Smooth muscle cell (in vitro differentiated cells): ENCODE measurements around the gene PLK3. TPM values are rescaled to one million over a fixed set of nuclear protein-coding genes. Genes with fewer than 3 reads are reported as not detected.

Experiments used
- DNase-seq: peaks from one replicate; lab custom pipeline; 2025; ENCODE audit not compliant: unreplicated experiment; lab: John Stamatoyannopoulos, UW
- H2AFZ ChIP-seq: fragments of 200-600 bp; sonication (generic); 2 replicates; pipeline ENCODE4 v1.6.0; 2016; ENCODE audit warnings: antibody characterized with exemption, low read depth, mild to moderate bottlenecking
- H3F3A ChIP-seq: fragments of 200-600 bp; sonication (generic); 2 replicates; pipeline ENCODE4 v1.6.0; 2017; ENCODE audit warnings: antibody characterized with exemption, low read depth
- H3K27ac ChIP-seq: fragments of 200-600 bp; sonication (generic); 2 replicates; pipeline ENCODE4 v1.5.1; 2016; ENCODE audit warnings: low read depth, mild to moderate bottlenecking
- H3K27me3 ChIP-seq: fragments of 200-600 bp; sonication (generic); 2 replicates; pipeline ENCODE4 v1.6.1; 2016; ENCODE audit warnings: low read depth, mild to moderate bottlenecking
- H3K36me3 ChIP-seq: fragments of 200-600 bp; sonication (generic); 2 replicates; pipeline ENCODE4 v1.5.1; 2016; ENCODE audit warnings: low read depth
- H3K4me1 ChIP-seq: fragments of 200-600 bp; sonication (generic); 2 replicates; pipeline ENCODE4 v1.5.1; 2016; ENCODE audit warnings: low read depth
- H3K4me2 ChIP-seq: fragments of 200-600 bp; sonication (generic); 2 replicates; pipeline ENCODE4 v1.6.0; 2016; ENCODE audit warnings: mild to moderate bottlenecking
- H3K4me3 ChIP-seq: fragments of 200-600 bp; sonication (generic); 2 replicates; pipeline ENCODE4 v1.5.1; 2016; ENCODE audit warnings: mild to moderate bottlenecking
- H3K79me2 ChIP-seq: fragments of 200-600 bp; sonication (generic); 2 replicates; pipeline ENCODE4 v1.6.0; 2016; ENCODE audit warnings: low read depth, mild to moderate bottlenecking
- H3K9ac ChIP-seq: fragments of 200-600 bp; sonication (generic); 2 replicates; pipeline ENCODE4 v1.6.0; 2016; ENCODE audit warnings: low read depth
- H3K9me3 ChIP-seq: fragments of 200-600 bp; sonication (generic); replicated peaks from 2 replicates; pipeline ENCODE4 v1.5.1; 2016; ENCODE audit warnings: low read depth
- H4K20me1 ChIP-seq: fragments of 200-600 bp; sonication (generic); 2 replicates; pipeline ENCODE4 v1.6.0; 2016; ENCODE audit warnings: low read depth
- WGBS: methylation state at CpG from one replicate; pipeline ENCODE4 v1.1.7; 2016; ENCODE audit warnings: low lambda C conversion rate; 5-methylcytosine and 5-hydroxymethylcytosine counted together
- polyA plus RNA-seq: library from polyadenylated mRNA; unstranded; fragments of >200 nt; fragmentation: Nextera tagmentation; extraction: Ambion mirVana; gene quantifications from 2 replicates; pipeline ENCODE4 v1.2.1, GENCODE V29; 2016
- total RNA-seq: library from RNA; depleted of rRNA; stranded (reverse); fragments of >200 nt; gene quantifications from 2 replicates; pipeline ENCODE4 v1.2.3, GENCODE V29; 2014
- TF ChIP-seq, protein P1 (sequence below): fragments of 200-600 bp; sonication (generic); IDR thresholded peaks from 2 replicates; pipeline ENCODE4 v1.5.1; 2017; ENCODE audit warnings: borderline replicate concordance, mild to moderate bottlenecking, antibody characterized with exemption; ENCODE audit not compliant: insufficient read depth, poor library complexity, severe bottlenecking

Gene PLK3
- total and polyA plus RNA-seq, 2 experiments from 2014 or later = 39.7 to 42.0 TPM

DNA sequence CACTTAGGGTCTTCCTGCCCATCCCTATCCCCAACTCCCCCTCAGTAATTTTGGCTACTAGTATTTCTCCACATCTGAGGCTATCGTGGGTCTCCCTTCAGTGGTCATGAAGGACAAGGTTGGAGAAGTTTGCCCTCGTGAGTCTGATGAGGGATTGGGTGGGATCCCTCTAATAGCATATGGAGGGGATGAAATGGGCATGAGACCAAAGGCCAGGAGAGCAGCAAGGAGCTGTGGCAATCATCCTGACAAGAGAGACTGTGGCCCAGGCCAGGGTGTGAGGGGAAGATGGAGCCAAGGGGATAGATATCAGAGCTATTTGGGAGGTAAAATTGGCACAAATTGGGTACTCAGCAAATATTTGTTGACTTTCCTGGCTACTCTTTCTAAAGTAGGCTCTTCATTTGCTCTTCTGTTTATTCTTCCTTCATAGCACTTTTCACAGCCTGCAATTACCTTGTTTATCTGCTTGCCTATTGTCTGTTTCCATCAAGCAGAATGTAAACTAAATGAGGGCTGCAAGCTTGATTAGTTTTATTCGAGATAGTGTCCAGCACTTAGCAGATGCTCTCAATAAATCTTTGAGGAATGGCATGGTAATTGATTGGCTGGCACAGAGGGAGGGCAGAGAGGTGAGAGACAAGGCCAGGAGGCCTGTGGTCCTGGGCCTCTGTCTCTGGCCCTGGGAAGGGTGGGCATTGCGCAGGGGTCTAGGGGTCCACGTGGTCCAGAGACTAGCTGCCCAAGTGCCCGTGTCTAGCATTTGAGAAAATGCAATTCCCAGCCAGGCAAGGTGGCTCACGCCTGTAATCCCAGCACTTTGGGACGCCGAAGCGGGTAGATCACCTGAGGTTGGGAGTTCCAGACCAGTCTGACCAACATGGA lies 1.5 kb upstream of the PLK3 start:
- WGBS = 95% methylated on average over 9 of the region's 10 CpGs
- TF ChIP-seq, protein P1, sequence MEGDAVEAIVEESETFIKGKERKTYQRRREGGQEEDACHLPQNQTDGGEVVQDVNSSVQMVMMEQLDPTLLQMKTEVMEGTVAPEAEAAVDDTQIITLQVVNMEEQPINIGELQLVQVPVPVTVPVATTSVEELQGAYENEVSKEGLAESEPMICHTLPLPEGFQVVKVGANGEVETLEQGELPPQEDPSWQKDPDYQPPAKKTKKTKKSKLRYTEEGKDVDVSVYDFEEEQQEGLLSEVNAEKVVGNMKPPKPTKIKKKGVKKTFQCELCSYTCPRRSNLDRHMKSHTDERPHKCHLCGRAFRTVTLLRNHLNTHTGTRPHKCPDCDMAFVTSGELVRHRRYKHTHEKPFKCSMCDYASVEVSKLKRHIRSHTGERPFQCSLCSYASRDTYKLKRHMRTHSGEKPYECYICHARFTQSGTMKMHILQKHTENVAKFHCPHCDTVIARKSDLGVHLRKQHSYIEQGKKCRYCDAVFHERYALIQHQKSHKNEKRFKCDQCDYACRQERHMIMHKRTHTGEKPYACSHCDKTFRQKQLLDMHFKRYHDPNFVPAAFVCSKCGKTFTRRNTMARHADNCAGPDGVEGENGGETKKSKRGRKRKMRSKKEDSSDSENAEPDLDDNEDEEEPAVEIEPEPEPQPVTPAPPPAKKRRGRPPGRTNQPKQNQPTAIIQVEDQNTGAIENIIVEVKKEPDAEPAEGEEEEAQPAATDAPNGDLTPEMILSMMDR = no peak
- no peak overlapping the region for H3K4me3 ChIP-seq
- no peaks in the 10 kb centered on the region for H3K9me3 ChIP-seq
- H3F3A ChIP-seq = peaks cover 7% of the 10 kb centered on the region
- peak overlapping the region; percentile 91 for H3K4me2 ChIP-seq
- H3K79me2 ChIP-seq = peaks cover 35% of the 10 kb centered on the region
- H3K9ac ChIP-seq = no peak overlapping the region
- H3K4me1 ChIP-seq = peaks cover 16% of the 10 kb centered on the region
- no peaks in the 10 kb centered on the region for H3K36me3 ChIP-seq
- H3K27ac ChIP-seq = peak overlapping the region; percentile 80
- H4K20me1 ChIP-seq = peaks cover 34% of the 10 kb centered on the region
- H3K27me3 ChIP-seq = no peaks in the 10 kb centered on the region
- H2AFZ ChIP-seq = no peak overlapping the region
- no peak for DNase-seq

DNA sequence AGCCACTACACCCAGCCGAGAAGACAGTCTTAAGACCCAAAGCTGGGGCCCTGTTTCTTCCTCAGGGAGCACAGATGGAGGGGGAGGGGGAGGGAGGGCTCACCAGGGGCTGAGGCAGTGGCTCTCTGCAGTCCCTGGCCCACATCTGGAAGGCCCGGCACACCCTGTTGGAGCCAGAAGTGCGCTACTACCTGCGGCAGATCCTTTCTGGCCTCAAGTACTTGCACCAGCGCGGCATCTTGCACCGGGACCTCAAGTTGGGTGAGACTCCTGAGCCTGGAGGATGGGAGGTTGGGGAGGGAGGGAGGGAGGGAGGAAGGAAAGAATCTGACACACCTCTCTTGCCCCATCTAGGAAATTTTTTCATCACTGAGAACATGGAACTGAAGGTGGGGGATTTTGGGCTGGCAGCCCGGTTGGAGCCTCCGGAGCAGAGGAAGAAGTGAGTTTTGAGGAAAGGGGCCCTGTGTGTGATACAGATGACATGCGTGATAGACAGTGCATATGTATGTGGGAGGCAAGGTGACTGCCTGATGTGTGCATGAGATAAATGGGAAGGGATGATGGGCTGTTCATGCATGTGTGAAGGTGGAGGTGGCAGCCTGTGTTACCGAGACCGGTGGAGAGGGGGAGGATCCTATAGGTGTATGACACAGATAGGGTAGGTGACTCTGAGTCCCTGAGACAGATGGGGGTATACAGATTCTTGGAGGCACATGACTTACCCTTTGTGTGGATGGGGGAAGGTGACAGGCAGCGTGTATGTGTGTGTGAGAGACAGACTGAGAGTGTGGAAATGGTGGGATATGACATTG lies 1.5 kb downstream of the PLK3 start:
- Histone ChIP-seq H3K27me3 (no peaks in the 10 kb centered on the region), H3K79me2 (peaks cover 41% of the 10 kb centered on the region), H3F3A (peaks cover 15% of the 10 kb centered on the region), H3K4me1 (peaks cover 20% of the 10 kb centered on the region), H3K36me3 (no peaks in the 10 kb centered on the region), H3K4me2 (peak overlapping the region; percentile 91), H4K20me1 (peaks cover 36% of the 10 kb centered on the region), H3K27ac (peak overlapping the region; percentile 46), H3K9ac (peak overlapping the region; percentile 97), H3K9me3 (no peaks in the 10 kb centered on the region), H2AFZ (no peak overlapping the region), H3K4me3 (peak overlapping the region; percentile 96)
- TF ChIP-seq, protein P1 = no peak
- 66% methylated on average over 10 of the region's 13 CpGs for WGBS
- no peak for DNase-seq

DNA sequence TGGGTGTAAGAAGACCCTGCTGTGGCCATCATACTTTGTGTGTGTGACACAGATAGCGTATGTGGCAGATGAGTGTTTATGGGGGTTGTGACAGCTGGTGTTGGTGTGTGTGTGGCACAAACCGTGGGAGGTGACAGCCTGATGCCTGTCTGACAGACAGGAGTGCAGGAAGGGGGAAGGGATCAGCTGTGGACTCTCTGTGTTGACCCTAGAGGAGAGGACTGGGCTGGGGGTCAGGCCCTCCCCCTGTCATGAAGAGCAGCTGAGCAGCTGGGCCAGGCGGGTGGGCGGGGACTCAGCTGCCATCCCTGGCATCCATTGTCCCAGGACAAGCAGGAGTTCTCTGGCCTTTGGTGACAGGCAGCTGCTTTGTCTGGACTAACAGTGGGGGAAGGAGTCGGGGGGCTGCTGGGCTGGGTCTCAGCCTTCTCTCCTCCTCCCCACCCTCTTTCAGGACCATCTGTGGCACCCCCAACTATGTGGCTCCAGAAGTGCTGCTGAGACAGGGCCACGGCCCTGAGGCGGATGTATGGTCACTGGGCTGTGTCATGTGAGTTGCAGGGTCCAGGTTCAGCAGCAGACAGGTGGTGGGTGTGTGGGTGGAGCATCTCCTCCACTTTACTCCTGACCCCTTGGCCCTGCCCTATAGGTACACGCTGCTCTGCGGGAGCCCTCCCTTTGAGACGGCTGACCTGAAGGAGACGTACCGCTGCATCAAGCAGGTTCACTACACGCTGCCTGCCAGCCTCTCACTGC lies 2.3 kb downstream of the PLK3 start:
- TF ChIP-seq, protein P1 = no peak
- Histone ChIP-seq H4K20me1 (peaks cover 36% of the 10 kb centered on the region), H3K4me3 (peak overlapping the region; percentile 96), H3K79me2 (peaks cover 41% of the 10 kb centered on the region), H3K36me3 (no peaks in the 10 kb centered on the region), H2AFZ (no peak overlapping the region), H3K27ac (peak overlapping the region; percentile 56), H3K9me3 (no peaks in the 10 kb centered on the region), H3K27me3 (no peaks in the 10 kb centered on the region), H3K4me2 (peak overlapping the region; percentile 91), H3F3A (peaks cover 18% of the 10 kb centered on the region), H3K9ac (peak overlapping the region; percentile 97), H3K4me1 (peaks cover 24% of the 10 kb centered on the region)
- WGBS = 86% methylated on average over 13 of the region's 13 CpGs
- no peak for DNase-seq
